H1 (cell line): Measurements from ENCODE around the gene PITPNB.

Experiments
- ATF3 ChIP-seq: IDR thresholded peaks from 2 replicates; pipeline ENCODE4 v1.6.1; 2011; ENCODE audit warnings: low read depth, mild to moderate bottlenecking, low read length; ENCODE audit not compliant: insufficient read depth
- BRCA1 ChIP-seq: IDR thresholded peaks from 2 replicates; pipeline ENCODE4 v1.6.1; 2012; ENCODE audit warnings: low read depth, low read length, improper control_type of control experiment
- CEBPB ChIP-seq: IDR thresholded peaks from 2 replicates; pipeline ENCODE4 v1.6.1; 2012; ENCODE audit warnings: low read depth, low read length
- CHD2 ChIP-seq: IDR thresholded peaks from 2 replicates; pipeline ENCODE4 v1.6.1; 2012; ENCODE audit warnings: low read length, improper control_type of control experiment
- CREB1 ChIP-seq: IDR thresholded peaks from 2 replicates; pipeline ENCODE4 v1.6.1; 2012; ENCODE audit warnings: inconsistent platforms
- CTCF ChIP-seq, 3 experiments: IDR thresholded peaks; 1 replicate in 2 of 3; 2 replicates in 1 of 3; pipeline versions ENCODE4 v1.5.1 to v1.6.1; 2011; ENCODE audit warnings: low read length in 3 of 3, mild to moderate bottlenecking in 3 of 3, inconsistent platforms in 2 of 3, low read depth in 1 of 3, moderate library complexity in 1 of 3; ENCODE audit not compliant: insufficient read depth in 1 of 3; ENCODE audit errors: control extremely low read depth in 1 of 3
- MAFK ChIP-seq: IDR thresholded peaks from 2 replicates; pipeline ENCODE4 v1.6.1; 2012; ENCODE audit warnings: low read depth, mild to moderate bottlenecking, improper control_type of control experiment, low read length
- POLR2A ChIP-seq, 2 experiments: IDR thresholded peaks; 1 replicate in 1 of 2; 2 replicates in 1 of 2; pipeline ENCODE4 v1.6.1; 2011; ENCODE audit warnings: low read depth in 2 of 2, low read length in 2 of 2, mild to moderate bottlenecking in 2 of 2; ENCODE audit errors: control extremely low read depth in 1 of 2
- POLR2AphosphoS5 ChIP-seq: IDR thresholded peaks from 2 replicates; pipeline ENCODE4 v1.6.1; 2011; ENCODE audit warnings: low read depth, low read length
- RXRA ChIP-seq: IDR thresholded peaks from 2 replicates; pipeline ENCODE4 v1.6.1; 2011; ENCODE audit warnings: low read depth, mild to moderate bottlenecking, low read length, moderate library complexity; ENCODE audit not compliant: insufficient read depth
- SAP30 ChIP-seq: fragments of 300-600 bp; sonication (generic); IDR thresholded peaks from 2 replicates; pipeline ENCODE4 v1.7.1; 2012; ENCODE audit warnings: low read length, moderate library complexity, mild to moderate bottlenecking, inconsistent platforms; ENCODE audit not compliant: insufficient read depth, insufficient replicate concordance
- SIN3A ChIP-seq, 2 experiments: IDR thresholded peaks in 1 of 2; conservative IDR thresholded peaks in 1 of 2; 2 replicates each; pipeline ENCODE4 v1.6.1; 2011 to 2012; ENCODE audit warnings: low read length in 2 of 2, improper control_type of control experiment in 1 of 2, low read depth in 1 of 2, mild to moderate bottlenecking in 1 of 2
- TEAD4 ChIP-seq: IDR thresholded peaks from 2 replicates; pipeline ENCODE4 v1.6.1; 2012; ENCODE audit warnings: low read depth, low read length, inconsistent platforms, mixed read lengths
- TF ChIP-seq, protein P1 (sequence below): IDR thresholded peaks from 2 replicates; pipeline ENCODE4 v1.6.1; 2012; ENCODE audit warnings: inconsistent platforms

- no peak for TF ChIP-seq CTCF (IDR thresholded peaks at IDR 0.05; ENCODE audit: control extremely low read depth in 1 of 3, insufficient read depth in 1 of 3, low read depth in 1 of 3, low read length in 3 of 3)
- no peak for TF ChIP-seq MAFK
- TF ChIP-seq SIN3A (conservative IDR thresholded peaks at IDR 0.05 in 1 of 2, IDR thresholded peaks at IDR 0.05 in 1 of 2; ENCODE audit: low read depth in 1 of 2, low read length in 2 of 2) = no peak
- TF ChIP-seq, protein P1, sequence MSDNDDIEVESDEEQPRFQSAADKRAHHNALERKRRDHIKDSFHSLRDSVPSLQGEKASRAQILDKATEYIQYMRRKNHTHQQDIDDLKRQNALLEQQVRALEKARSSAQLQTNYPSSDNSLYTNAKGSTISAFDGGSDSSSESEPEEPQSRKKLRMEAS = no peak
- TF ChIP-seq ATF3 = no peak
- TF ChIP-seq BRCA1 = no peak
- no peak for TF ChIP-seq CEBPB
- TF ChIP-seq SAP30 = no peak
- no peak for TF ChIP-seq POLR2A (IDR thresholded peaks at IDR 0.05; ENCODE audit: control extremely low read depth in 1 of 2, low read depth in 2 of 2, low read length in 2 of 2)
- TF ChIP-seq CHD2 = no peak
- TF ChIP-seq RXRA = no peak
- TF ChIP-seq TEAD4 = no peak
- no peak for TF ChIP-seq POLR2AphosphoS5
- no peak for TF ChIP-seq CREB1
Observed at GRCh38 chr22:27927608-27928007, 8.6 kb upstream of the PITPNB start.
